H1 (cell line): ENCODE measurements around the gene OR51I1. TPM values are rescaled to one million over a fixed set of nuclear protein-coding genes. Genes with fewer than 3 reads are reported as not detected.

ENCODE experiments used
- BRCA1 ChIP-seq: IDR thresholded peaks from 2 replicates; pipeline ENCODE4 v1.6.1; 2012; ENCODE audit warnings: low read depth, low read length, improper control_type of control experiment
- CHD2 ChIP-seq: IDR thresholded peaks from 2 replicates; pipeline ENCODE4 v1.6.1; 2012; ENCODE audit warnings: low read length, improper control_type of control experiment
- KDM1A ChIP-seq: fragments of 200-600, 300-600 bp; sonication (generic); IDR thresholded peaks from 2 replicates; pipeline ENCODE4 v1.7.1; 2016; ENCODE audit warnings: mild to moderate bottlenecking, low read length, borderline replicate concordance
- TEAD4 ChIP-seq: IDR thresholded peaks from 2 replicates; pipeline ENCODE4 v1.6.1; 2012; ENCODE audit warnings: low read depth, low read length, inconsistent platforms, mixed read lengths
- polyA plus RNA-seq, 7 experiments: library from polyadenylated mRNA; depleted of rRNA in 3 of 7; stranded (reverse) in 5 of 7; unstranded in 2 of 7; fragments of >200 nt in 5 of 7; fragments of 200-250 nt in 2 of 7; gene quantifications; 1 replicate in 5 of 7; 2 replicates in 1 of 7; 4 replicates in 1 of 7; pipeline versions ENCODE4 v1.2.1 to v1.2.3, GENCODE V29; 2011 to 2013; ENCODE audit warnings: missing spikeins in 2 of 7, mixed read lengths in 2 of 7
- total RNA-seq: library from RNA; stranded (reverse); fragmentation: NEBNext Ultra II Directional; extraction: Animal tissue kit (Norgen Biotek cat#: 25700); gene quantifications from 2 replicates; pipeline ENCODE4 v1.2.1, GENCODE V29; 2021
- TF ChIP-seq, protein P1 (sequence below): IDR thresholded peaks from 2 replicates; pipeline ENCODE4 v1.6.1; 2012; ENCODE audit warnings: low read length, inconsistent platforms

OR51I1 gene
- total and polyA plus RNA-seq, 2 of the 8 experiments (the other 6 are each of a cell fraction or from before 2014, with no cell fraction given), result not detected

- TF ChIP-seq, protein P1, sequence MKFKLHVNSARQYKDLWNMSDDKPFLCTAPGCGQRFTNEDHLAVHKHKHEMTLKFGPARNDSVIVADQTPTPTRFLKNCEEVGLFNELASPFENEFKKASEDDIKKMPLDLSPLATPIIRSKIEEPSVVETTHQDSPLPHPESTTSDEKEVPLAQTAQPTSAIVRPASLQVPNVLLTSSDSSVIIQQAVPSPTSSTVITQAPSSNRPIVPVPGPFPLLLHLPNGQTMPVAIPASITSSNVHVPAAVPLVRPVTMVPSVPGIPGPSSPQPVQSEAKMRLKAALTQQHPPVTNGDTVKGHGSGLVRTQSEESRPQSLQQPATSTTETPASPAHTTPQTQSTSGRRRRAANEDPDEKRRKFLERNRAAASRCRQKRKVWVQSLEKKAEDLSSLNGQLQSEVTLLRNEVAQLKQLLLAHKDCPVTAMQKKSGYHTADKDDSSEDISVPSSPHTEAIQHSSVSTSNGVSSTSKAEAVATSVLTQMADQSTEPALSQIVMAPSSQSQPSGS, result no peak
- TF ChIP-seq CHD2 (no peak), KDM1A (no peak), BRCA1 (no peak), TEAD4 (no peak)
- TF ChIP-seq, all 59 proteins: peak for 0
Measured at GRCh38 chr11:5405173-5405572, 36.1 kb downstream of the OR51I1 start (continued).
